Dermis microvascular lymphatic vessel endothelial cell (primary cell): ENCODE measurements around the gene ZNF836. TPM values are rescaled to one million over a fixed set of nuclear protein-coding genes. Genes with fewer than 3 reads are reported as not detected.
A peak's percentile ranks its signal among the peaks of the same experiment; 100 is the strongest.

Source experiments
- DNase-seq, 2 donors: peaks; one replicate each; pipeline versions ENCODE4 v3.0.0 to v3.0.0-alpha.2; 2010; ENCODE audit warnings: low read depth in 2 of 2
- total RNA-seq: library from RNA; depleted of rRNA; stranded (reverse); fragments of >200 nt; gene quantifications from 2 replicates; pipeline ENCODE4 v1.2.1, GENCODE V29; 2014

The ZNF836 gene
- total RNA-seq, 1 donor from 2014 or later, result 7.8 TPM

DNA sequence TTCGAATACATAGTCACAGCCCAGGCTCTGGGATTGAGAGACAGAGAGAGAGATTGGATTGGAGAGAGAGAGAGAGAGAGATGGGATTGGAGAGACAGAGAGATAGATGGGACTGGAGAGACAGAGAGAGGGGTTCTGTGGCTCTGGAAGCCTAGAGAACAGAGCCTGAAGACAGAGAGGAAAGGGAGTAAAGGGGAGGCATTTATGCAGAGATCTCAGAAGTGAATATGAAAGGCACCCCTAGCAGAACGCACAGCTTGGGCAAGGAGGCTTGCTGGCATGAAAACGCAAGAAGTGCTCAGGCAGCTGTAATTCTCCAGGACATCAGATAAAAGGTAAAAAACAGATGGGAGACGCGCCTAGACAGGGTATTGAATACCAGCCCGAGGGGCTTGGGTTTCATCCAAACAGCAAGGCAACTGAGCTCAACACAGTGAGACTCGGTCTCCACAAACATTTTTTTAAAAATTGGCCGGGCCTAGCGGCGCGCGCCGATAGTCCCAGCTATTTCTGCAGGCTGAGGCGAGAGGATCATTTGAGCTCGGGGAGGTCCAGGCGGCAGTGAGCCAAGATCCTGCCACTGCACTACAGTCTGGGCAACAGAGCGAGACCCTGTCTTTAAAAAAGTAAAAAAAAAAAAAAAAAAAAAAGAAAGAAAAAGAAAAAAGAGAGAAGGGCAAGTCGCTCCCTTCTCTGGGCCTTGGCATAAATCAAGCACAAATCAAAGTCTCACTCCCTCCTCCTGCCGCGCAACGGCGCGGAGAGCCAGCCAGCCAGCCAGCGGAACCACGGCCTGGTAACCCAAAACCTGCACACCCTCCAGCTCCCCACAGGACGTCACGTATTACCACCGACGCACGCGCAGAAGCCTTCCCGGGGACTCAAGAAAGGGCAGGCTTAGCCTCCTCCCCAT is 17.7 kb upstream of the ZNF836 start:
- DNase-seq, result no peak

DNA sequence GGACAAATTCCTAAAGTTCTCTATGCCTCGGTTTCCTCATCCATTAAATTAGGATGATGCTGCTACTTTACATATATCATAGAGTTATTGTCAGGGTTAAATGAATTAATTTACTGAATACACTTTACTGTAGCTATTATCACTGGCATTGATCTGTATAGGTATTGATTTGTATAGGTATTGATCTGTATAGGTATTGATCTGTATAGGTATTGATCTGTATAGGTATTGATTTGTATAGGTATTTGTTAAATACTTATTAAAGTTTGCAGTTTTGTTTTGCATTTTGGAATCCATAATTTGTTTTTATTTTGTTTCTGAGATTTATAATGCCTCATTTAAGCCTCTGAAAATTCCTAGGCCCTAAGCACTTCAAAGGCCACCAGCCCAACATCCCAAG is 16.0 kb upstream of the ZNF836 start:
- DNase-seq, result no peak

DNA sequence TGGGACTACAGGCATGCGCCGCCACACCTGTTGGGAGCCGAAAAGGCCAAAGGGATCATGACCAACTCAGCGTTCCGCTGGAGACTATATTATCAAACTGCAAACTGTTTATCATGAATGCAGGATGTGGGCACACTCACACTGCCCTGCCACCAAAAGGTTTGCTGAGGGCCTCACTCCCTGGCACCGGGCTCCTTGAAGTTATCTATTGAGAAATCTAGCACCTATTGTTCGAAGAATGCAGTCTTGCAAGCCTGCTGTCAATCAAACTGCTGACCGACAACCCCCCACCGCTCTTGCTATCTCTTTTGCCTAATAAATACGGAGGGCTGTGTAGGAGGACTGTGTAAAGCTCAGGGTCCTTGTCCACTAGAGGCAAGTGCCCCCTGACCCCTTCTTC is 5.2 kb upstream of the ZNF836 start:
- DNase-seq, result no peak

DNA sequence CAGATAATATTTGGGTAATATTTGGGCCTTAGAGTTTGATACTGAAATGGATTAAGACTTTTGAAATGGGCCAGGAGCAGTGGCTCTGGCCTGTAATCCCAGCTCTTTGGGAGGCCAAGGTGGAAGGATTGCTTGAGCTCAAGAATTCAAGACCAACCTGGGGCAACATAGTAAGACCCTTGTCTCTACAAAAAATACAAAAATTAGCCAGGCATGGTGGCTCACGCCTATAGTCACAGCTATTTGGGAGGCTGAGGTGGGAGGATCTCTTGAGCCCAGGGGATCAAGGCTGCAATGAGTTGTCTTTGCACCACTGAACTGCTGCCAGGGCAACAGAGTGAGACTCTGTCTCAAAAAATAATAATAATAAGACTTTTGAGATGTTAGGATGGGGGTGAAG is 926 bp upstream of the ZNF836 start:
- no peak for DNase-seq

DNA sequence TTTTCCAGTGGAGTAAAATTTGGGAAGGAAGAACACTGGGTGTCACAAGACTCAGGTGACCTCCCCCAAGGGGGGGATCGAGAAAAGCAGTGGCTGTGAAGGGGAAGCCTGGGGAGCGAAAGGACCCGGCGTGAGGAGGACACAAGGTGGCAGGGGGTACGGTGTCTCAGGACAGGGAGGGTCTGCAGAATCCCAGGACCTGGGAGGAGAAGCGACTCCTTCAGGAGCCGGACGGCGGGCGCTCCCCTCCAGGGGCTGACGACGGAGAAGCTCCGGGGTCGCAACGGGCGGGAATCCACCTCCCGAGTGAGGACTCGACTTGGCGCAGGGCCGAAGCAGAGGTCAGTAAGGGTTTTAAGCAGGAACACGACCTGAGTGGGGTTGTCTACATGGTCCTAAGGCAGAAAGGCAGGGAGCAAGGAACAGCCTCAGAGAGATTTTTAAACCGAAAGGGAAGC is 529 bp downstream of the ZNF836 start:
- DNase-seq, result peak in 1 of 2 donors; percentile 6

DNA sequence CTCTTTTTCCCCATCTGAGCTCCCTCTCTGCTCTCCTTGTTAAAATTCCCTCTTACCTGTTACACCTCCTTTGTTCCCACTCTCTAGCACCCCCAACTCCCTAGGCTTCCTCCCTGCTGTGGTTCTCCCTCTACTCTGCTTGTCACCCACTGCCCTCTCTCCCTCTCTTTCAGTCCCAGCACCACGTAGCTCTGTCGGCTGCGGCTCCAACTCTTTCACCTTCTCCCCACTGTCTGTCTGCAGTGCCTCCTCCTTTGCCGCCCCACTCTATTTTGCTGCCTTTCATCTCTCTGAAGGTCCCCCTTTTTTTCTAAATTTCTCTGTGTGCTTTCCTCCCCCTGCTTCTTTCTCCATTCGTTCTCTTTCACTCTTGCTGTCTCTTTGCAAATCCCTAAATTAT is 1.1 kb downstream of the ZNF836 start:
- no peak for DNase-seq

DNA sequence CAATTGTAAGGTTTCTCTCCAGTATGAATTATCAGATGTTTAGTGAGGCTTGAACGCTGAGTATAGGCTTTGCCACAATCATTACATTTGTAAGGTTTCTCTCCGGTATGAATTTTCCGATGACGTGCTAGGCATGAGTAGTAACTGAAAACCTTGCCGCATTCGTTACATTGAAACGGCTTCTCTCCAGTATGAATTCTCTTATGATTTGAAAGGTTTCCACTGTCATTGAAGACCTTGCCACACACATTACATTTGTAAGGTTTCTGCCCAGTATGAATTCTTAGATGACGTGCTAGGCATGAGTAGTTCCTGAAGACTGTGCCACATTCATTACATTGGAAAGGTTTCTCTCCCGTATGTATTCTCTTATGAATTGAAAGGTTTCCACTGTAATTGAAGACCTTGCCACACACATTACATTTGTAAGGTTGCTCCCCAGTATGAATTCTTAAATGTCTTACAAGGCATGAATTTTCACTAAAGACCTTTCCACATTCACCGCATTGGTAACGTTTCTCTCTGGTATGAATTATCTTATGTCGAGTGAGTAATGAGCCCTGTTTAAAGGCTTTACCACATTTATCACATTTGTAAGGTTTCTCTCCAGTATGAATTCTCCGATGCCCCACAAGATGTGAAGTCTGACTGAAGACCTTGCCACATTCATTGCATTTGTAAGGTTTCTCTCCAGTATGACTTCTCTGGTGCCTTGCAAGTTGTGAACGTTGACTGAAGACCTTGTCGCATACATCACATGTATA is 15.6 kb downstream of the ZNF836 start:
- DNase-seq, result no peak

DNA sequence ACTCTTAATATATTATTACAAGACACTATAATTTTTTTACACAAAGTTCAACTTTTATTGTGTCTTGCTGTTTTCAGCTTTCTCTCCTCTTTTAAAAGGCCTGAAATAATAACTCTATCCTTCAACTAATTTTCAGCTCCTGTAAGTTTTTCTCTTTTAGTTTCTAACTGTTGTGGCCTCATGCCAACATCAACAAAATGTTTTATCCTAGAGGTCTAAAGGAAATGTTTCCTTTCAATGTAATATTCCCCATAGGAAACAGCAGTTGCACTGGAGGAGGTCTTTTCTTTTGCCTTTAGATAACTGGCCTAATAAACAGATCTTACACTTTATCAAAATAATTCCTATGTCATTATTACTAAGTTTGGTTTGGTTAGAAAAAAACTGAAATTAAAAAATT is 23.2 kb downstream of the ZNF836 start:
- peak in 1 of 2 donors; percentile 73 for DNase-seq

DNA sequence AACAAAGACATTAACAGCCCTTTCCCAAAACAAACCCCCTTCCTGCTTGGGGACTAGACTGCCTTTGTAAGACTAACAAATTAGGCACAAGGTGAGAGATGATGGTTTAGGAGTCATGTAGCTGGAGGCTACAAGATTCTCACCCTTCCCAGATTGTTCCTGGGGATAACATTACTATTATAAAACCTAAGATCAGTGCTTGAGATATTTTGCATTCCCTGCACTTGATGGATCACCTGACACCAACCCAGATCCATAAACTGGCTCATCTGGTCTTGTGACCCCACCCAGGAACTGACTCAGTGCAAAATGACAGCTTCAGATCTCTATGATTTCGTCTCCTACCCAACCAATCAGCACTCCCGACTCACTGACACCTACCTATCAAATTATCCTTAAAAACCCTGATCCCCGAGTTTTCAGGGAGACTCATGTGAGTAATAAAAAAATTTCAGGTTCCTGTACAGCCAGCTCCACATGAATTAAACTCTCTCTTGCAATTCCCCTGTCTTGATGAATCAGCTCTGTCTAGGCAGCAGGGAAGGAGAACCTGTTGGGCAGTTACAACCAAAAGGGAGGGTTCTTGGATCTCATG is 29.3 kb downstream of the ZNF836 start:
- no peak for DNase-seq

DNA sequence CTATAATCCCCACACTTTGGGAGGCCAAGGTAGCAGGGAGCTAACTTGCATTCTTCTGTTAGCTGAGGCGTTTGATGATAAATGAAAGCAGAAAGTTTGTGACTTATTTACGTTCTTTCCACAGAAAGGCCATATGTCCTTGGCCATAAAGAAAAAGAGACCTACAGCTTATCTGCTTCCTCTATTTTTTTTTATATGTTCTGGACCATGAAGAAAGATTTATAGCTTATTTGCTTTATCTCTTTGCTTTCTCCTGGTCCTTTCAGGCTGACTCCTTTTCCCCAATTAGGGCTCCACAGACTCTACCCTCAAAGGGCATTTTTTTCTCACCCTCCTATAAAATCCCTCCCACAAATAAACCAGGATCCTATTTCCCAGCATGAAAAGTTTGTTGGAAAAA is 30.2 kb downstream of the ZNF836 start:
- DNase-seq, result no peak

DNA sequence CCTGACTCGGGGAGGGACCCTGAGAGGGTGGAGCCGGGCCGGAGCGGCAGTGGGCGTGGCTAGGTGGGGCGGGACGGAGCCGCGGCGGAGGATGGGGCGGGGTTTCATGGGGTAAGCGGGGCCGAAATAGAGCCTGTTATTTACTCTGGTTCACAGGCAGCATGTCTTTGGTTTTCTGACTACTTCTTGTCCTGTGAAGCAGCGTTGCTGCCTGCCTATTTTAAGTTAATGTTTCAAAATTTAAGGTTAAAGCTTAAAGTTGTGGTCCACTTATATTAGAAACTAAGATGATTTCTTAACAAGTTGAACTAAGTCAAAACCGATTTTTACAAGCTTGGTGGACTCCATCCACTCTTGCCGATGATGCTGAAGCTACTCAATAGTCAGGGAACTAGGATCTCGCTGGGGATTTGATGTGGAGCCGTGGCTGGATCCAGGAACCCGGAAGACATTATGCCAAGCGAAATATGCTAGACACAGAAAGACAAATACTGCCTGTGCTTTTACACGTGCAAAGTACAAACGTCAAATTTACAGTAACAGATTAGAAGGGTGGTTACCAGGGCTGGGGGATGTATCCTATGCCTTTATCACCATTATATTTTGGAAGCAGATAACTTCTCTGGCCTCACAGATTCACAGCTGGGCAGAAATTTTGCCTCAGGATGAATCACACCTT is 31.2 kb downstream of the ZNF836 start:
- no peak for DNase-seq

DNA sequence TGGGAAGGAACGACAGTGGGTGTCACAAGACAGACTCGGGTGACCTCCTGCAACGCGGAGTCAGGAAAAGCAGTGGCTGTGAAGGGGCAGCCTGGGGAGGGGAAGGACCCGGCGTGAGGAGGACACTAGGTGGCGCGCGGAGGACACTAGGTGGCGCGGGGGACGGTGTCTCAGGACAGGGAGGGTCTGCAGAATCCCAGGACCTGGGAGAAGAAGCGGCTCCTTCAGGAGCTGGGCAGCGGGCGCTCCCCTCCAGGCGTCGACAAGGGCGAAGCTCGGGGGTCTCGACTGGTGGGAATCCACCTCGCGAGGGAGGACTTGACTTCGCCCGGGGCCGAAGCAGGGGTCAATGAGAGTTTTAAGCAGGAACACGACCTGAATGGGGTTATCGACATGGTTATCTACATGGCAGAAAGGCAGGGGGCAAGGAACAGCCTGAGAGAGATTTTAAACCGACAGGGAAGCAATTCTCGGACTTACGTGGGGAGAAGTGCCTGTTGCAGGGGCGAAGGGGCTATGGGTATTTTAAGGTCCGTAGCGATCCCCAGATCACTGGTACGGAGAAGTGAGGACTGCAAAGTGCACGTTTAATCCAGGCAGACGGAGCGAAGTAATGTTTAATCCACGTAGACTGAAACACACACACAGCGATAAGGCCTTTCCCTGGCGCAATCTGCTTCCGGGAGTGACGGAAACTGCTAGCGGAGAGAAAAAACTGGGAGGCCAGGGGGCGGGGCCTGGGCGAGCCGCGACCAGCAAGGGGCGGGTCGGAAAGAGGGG is 32.0 kb downstream of the ZNF836 start, which contains the start of gene ZNF616:
TSS of gene ZNF616 (minus strand) at position 687 of the 780 bp plus-strand sequence. CDS start 9,426 bp downstream, outside the sequence.
- peak; percentile 84 to 95 for DNase-seq

DNA sequence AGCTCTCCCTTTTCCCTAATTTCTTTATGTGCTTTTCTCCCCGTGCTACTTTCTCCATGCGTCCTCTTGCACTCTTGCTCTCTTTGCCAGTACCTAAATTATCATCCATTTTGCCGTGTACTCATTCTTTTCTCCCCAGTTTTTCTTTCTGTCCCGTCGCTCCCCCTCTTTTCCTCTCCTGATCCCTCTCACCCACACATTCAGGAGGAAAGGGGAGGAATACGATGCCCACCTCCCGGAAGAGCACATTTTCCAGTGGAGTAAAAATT is 32.5 kb downstream of the ZNF836 start:
- no peak for DNase-seq

DNA sequence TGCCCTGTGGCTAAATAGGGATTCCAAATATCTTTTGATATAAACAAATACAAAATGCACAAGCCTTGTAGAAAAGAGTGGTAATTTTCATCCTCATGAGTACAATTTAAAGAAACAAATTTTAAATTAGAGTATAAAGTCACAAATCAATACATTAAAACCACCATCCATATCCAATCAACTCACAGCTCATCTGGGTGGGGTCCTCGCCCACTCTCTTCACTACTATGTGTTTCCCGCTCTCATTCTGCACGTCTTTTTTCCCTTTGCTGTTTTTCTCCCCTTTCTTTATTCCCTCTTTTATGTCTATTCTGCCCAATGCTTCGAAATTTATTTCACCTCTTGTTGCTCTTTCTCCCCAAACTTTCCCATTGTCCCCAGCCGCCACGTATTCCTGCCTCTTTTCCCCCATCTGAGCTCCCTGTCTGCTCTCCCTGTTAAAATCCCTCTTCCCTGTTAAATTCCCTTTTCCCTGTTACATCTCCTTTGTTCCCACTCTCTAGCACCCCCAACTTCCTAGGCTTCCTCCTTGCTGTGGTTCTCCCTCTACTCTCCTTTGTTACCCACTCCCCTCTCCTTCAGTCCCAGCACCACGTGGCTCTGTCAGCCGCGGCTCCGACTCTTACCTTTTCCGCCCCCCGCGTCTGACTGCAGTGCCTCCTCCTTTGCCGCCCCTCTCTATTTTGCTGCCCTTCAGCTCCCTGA is 33.0 kb downstream of the ZNF836 start:
- peak in 1 of 2 donors; percentile 37 for DNase-seq

DNA sequence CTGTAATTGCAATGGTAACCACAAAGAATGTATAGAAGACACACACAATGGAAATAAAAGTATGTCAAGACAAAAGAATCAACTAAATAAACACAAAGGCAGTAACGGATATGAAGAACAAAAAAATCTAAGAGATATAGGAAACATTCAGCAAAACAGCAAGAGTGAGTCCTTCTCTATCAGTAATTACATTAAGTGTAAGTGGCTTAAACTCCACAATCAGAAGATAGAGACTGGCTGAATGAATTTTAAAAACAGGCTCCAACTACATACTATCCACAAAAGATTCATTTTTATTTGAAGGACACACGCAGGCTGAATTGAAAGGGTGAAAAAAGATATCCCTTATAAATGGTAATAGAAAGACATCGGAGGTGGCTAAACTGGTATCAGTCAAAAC is 51.1 kb downstream of the ZNF836 start:
- no peak for DNase-seq

DNA sequence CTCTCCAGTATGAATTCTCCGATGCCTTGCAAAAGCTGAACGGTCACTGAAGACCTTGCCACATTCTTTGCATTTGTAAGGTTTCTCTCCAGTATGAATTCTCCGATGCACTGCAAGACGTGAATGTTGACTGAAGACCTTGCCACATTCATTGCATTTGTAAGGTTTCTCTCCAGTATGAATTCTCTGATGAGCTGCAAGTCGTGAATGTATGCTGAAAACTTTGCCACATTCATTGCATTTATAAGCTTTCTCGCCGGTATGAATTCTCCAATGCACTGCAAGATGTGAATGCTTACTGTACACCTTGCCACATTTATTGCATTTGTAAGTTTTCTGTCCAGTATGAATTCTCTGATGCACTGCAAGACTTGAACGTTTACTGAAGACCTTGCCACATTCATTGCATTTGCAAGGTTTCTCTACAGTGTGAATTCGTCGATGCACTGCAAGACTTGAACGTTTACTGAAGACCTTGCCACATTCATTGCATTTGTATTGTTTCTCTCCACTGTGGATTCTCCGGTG is 55.8 kb downstream of the ZNF836 start:
- no peak for DNase-seq

DNA sequence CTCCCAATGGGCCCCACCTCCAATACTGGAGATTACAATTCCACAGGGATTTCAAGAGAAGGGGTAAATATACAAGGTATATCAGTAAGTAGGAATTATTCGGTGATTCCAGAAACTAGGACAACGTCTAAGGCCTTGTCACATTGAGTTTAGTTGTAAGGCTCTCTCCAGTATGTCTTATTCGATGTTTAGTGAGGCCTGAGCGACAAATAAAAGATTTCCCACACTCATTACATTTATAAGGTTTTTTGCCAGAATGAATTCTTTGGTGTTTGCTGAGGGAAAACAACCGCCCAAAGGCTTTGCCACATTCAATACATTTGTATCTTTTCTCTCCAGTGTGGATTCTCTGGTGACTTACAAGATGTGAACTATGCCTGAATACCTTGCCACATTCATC is 56.7 kb downstream of the ZNF836 start:
- DNase-seq, result no peak

DNA sequence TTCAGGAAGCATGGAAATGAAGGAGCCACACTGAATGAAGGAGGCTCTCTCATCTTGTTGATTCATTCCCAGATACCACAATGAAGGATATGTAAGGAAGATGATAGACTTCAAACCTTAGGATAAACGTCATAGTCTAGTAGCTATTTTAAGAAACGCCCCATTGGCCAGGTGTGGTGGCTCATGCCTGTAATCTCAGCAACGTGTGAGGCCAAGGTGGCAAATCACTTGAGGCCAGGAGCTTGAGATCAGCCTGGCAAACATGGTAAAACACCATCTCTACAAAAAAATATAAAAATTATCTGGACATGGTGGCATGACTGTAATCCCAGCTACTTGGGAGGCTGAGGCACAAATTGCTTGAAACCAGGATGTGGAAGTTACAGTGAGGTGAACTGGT is 58.8 kb downstream of the ZNF836 start:
- DNase-seq, result no peak

DNA sequence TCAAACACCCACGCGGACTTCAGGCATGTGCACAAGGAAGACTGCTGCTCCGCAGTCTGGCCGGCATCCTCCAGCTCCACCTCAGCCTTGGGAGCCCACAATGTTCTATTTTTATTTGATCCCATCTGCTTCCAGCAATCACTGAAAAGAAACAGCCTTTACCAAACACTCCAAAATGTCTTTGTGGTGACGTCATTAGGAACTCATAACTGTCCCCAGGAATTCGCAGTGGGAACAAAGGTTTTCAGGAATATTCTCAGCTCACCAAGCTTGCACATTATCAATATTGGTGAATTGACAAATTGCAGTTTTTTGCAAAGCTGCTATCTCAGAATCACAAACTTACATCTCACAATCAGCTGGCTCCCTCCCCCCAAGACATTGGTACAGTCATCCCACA is 60.6 kb downstream of the ZNF836 start:
- no peak for DNase-seq
